Lower leg skin (tissue), 4 donors: ENCODE data around the gene LFNG. TPM values are rescaled to one million over a fixed set of nuclear protein-coding genes. Genes with fewer than 3 reads are reported as not detected.

Experiments used
- DNase-seq, 2 donors: peaks; one replicate each; pipeline ENCODE4 v3.0.0-alpha.2; 2019; ENCODE audit warnings: low spot score in 2 of 2
- H3K4me3 ChIP-seq: fragments of 200-600 bp; sonication (generic); 2 replicates; pipeline ENCODE4 v1.5.1; 2017; ENCODE audit warnings: mild to moderate bottlenecking, low read depth; ENCODE audit not compliant: poor library complexity, severe bottlenecking
- CTCF ChIP-seq, 3 donors: fragments of 450-650 bp; IDR thresholded peaks; one replicate each; pipeline ENCODE4 v1.5.1; 2016; ENCODE audit warnings: antibody characterized with exemption in 3 of 3, mild to moderate bottlenecking in 3 of 3, moderate library complexity in 2 of 3
- POLR2A ChIP-seq, 2 donors: fragments of 450-650 bp; IDR thresholded peaks; one replicate each; pipeline ENCODE4 v1.6.1; 2016 to 2017; ENCODE audit warnings: antibody characterized with exemption in 2 of 2, mild to moderate bottlenecking in 1 of 2, moderate library complexity in 1 of 2
- WGBS, 2 donors: methylation state at CpG; one replicate each; pipeline ENCODE4 v1.1.5; 2018; 5-methylcytosine and 5-hydroxymethylcytosine counted together
- intact Hi-C: fragments of 100-400 bp; cut with DNase I; formaldehyde crosslinking; loops from one replicate; pipeline ENCODE4 v1.15.0; 2023; ENCODE audit warnings: low total_unique reads
- total RNA-seq, 4 donors: library from RNA; depleted of rRNA; stranded (reverse); fragments of >200 nt; gene quantifications; one replicate each; pipeline ENCODE4 v1.1.0, GENCODE V29; 2016

The LFNG gene
- total RNA-seq, 4 donors from 2014 or later = 104 to 169 (median 139) TPM

DNA sequence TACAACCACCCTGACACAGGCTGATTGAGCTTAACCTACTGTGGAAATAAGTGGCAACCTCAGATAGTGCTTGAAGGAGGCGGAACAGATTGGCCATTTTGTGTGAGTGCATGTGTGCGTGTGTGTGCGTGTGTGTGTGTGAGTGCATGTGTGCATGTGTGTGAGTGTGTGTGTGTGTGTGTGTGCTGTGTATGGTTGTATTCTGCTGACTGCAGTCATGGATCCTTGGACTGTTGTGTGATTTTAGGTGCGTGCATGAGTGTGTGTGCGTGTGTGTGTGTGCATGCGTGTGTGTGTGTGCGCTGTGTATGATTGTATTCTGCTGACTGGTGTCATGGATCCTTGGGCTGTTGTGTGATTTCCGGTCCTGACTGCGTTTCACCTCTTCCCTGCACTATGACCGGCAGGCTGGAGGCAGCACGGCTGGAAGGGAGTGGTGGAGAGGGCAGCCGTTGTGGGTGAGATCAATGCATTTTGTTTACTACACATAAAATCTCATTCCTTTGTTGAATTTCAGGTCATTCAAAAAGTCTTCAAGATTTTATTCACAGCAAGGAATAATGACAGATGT is 45.5 kb downstream of the LFNG start:
- DNase-seq = no peak
- intact Hi-C loops = no loop called here
- 92 to 93% methylated on average over 12 of the region's 12 CpGs for WGBS, 2 donors
- TF ChIP-seq POLR2A (IDR thresholded peaks at IDR 0.05) (no peak), CTCF (IDR thresholded peaks at IDR 0.05) (no peak)
- H3K4me3 ChIP-seq = no peak overlapping the region

DNA sequence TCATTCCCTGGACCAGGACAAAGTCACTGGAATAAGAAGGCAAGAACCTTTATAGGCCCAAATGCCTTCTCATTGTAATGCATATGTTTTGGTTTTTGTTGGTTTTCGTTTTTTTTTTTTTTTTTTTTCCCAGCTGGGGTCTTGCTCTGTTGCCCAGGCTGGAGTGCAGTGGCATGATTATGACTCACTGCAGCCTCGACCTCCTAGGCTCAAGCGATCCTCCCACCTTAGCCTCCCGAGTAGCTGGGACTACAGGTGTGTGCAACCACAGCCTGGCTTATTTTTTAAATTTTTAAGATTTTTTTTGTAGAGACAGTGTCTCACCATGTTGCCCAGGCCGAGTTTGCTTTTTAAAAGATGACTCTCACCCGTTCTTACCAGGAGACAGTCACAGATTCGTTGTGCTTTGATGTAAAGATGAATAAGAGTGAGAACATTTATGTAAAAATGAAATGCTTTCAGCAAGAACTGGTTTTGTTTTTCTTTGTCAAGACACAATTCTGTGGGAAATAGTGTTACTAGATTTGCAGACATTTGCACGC is 46.8 kb downstream of the LFNG start:
- TF ChIP-seq POLR2A (IDR thresholded peaks at IDR 0.05) = no peak
- no peak for TF ChIP-seq CTCF (IDR thresholded peaks at IDR 0.05)
- no peak for DNase-seq
- intact Hi-C loops = no loop called here
- H3K4me3 ChIP-seq = no peak overlapping the region
- WGBS, 2 donors = 82 to 86% methylated on average over 8 of the region's 8 CpGs

GRCh38 chr7:2566890-2567678 is 47.5 kb downstream of the LFNG start:
- intact Hi-C loops = no loop called here
- 81 to 85% methylated on average over 28 of the region's 28 CpGs for WGBS, 2 donors

GRCh38 chr7:2567679-2568278 is 48.2 kb downstream of the LFNG start:
- TF ChIP-seq POLR2A (IDR thresholded peaks at IDR 0.05) = no peak
- TF ChIP-seq CTCF (IDR thresholded peaks at IDR 0.05) = no peak
- intact Hi-C loops = no loop called here
- 58 to 64% methylated on average over 16 of the region's 16 CpGs for WGBS, 2 donors
- no peak overlapping the region for H3K4me3 ChIP-seq
- no peak for DNase-seq

More at GRCh38 chr7:2566890-2567678, 47.5 kb downstream of the LFNG start:
- no peak for DNase-seq
- H3K4me3 ChIP-seq = no peak overlapping the region
- no peak for TF ChIP-seq POLR2A (IDR thresholded peaks at IDR 0.05)
- TF ChIP-seq CTCF (IDR thresholded peaks at IDR 0.05) = no peak

- intact Hi-C loops = no loop called here
- DNase-seq = no peak
These were observed 49.1 kb downstream of the LFNG start for GRCh38 chr7:2568521-2569223.

More at GRCh38 chr7:2568521-2569223, 49.1 kb downstream of the LFNG start:
- no peak overlapping the region for H3K4me3 ChIP-seq
- 97% methylated on average over 23 to 24 of the region's 24 CpGs for WGBS, 2 donors
- TF ChIP-seq CTCF (IDR thresholded peaks at IDR 0.05) (no peak), POLR2A (IDR thresholded peaks at IDR 0.05) (no peak)
